Uterus (tissue), 2 donors: Measurements from ENCODE around the gene ZBTB20.

ENCODE experiments used
- CTCF ChIP-seq, 4 experiments: fragments of 200-600 bp in 2 of 4; fragments of 450-650 bp in 2 of 4; sonication (generic) in 2 of 4; IDR thresholded peaks; one replicate each; pipeline ENCODE4 v1.5.1; 2016 to 2019; ENCODE audit warnings: antibody characterized with exemption in 4 of 4, mild to moderate bottlenecking in 2 of 4, moderate library complexity in 1 of 4
- POLR2A ChIP-seq, 2 donors: fragments of 450-650 bp; IDR thresholded peaks; one replicate each; pipeline ENCODE4 v1.6.1; 2016; ENCODE audit warnings: antibody characterized with exemption in 2 of 2, mild to moderate bottlenecking in 1 of 2, moderate library complexity in 1 of 2

GRCh38 chr3:114451051-114451451 is 696.0 kb downstream of the ZBTB20 start:
- TF ChIP-seq POLR2A (IDR thresholded peaks at IDR 0.05) (no peak), CTCF (IDR thresholded peaks at IDR 0.05) (no peak)
